H1 (cell line): ENCODE data around the gene EPM2A. TPM values are rescaled to one million over a fixed set of nuclear protein-coding genes. Genes with fewer than 3 reads are reported as not detected.

Experiments
- CHD2 ChIP-seq: IDR thresholded peaks from 2 replicates; pipeline ENCODE4 v1.6.1; 2012; ENCODE audit warnings: low read length, improper control_type of control experiment
- GTF2F1 ChIP-seq: IDR thresholded peaks from 2 replicates; pipeline ENCODE4 v1.6.1; 2012; ENCODE audit warnings: low read depth, low read length, improper control_type of control experiment, borderline replicate concordance
- RXRA ChIP-seq: IDR thresholded peaks from 2 replicates; pipeline ENCODE4 v1.6.1; 2011; ENCODE audit warnings: low read depth, mild to moderate bottlenecking, low read length, moderate library complexity; ENCODE audit not compliant: insufficient read depth
- polyA plus RNA-seq, 7 experiments: library from polyadenylated mRNA; depleted of rRNA in 3 of 7; stranded (reverse) in 5 of 7; unstranded in 2 of 7; fragments of >200 nt in 5 of 7; fragments of 200-250 nt in 2 of 7; gene quantifications; 1 replicate in 5 of 7; 2 replicates in 1 of 7; 4 replicates in 1 of 7; pipeline versions ENCODE4 v1.2.1 to v1.2.3, GENCODE V29; 2011 to 2013; ENCODE audit warnings: missing spikeins in 2 of 7, mixed read lengths in 2 of 7
- total RNA-seq: library from RNA; stranded (reverse); fragmentation: NEBNext Ultra II Directional; extraction: Animal tissue kit (Norgen Biotek cat#: 25700); gene quantifications from 2 replicates; pipeline ENCODE4 v1.2.1, GENCODE V29; 2021

The EPM2A gene
- total and polyA plus RNA-seq, 2 of the 8 experiments (the other 6 are each of a cell fraction or from before 2014, with no cell fraction given) = 2.3 to 6.2 TPM

GRCh38 chr6:145714731-145715130 is 20.6 kb downstream of the EPM2A start (continued):
- TF ChIP-seq GTF2F1 = no peak
- no peak for TF ChIP-seq RXRA
- no peak for TF ChIP-seq CHD2
